Neural cell (in vitro differentiated cells): ENCODE measurements around the gene ERCC5. TPM values are rescaled to one million over a fixed set of nuclear protein-coding genes. Genes with fewer than 3 reads are reported as not detected.

Source experiments
- H2AFZ ChIP-seq: fragments of 200-600, 300-800 bp; sonication (generic), shearing (Covaris generic); 2 replicates; pipeline ENCODE4 v1.6.0; 2014; ENCODE audit warnings: low read depth, mild to moderate bottlenecking, antibody characterized with exemption, low read length, moderate library complexity
- H3F3A ChIP-seq: fragments of 200-600 bp; shearing (Covaris generic); 2 replicates; pipeline ENCODE4 v1.6.1; 2016; ENCODE audit warnings: mild to moderate bottlenecking, moderate library complexity, mixed read lengths, antibody characterized with exemption, low read length; ENCODE audit not compliant: insufficient read depth, poor library complexity, severe bottlenecking
- H3K27ac ChIP-seq: fragments of 200-600, 300-800 bp; sonication (generic), shearing (Covaris generic); 2 replicates; pipeline ENCODE4 v1.5.1; 2014; ENCODE audit warnings: mild to moderate bottlenecking, low read length, moderate library complexity
- H3K27me3 ChIP-seq: fragments of 300-800, 200-600 bp; sonication (generic), shearing (Covaris generic); 2 replicates; pipeline ENCODE4 v1.6.0; 2014; ENCODE audit warnings: mild to moderate bottlenecking, low read depth, low read length, moderate library complexity; ENCODE audit not compliant: insufficient read depth
- H3K36me3 ChIP-seq: fragments of 300-800, 200-600 bp; sonication (generic), shearing (Covaris generic); 2 replicates; pipeline ENCODE4 v1.5.1; 2014; ENCODE audit warnings: mild to moderate bottlenecking, antibody characterized with exemption, low read length, moderate library complexity; ENCODE audit not compliant: insufficient read depth
- H3K4me2 ChIP-seq: fragments of 300-800, 200-600 bp; sonication (generic), shearing (Covaris generic); 2 replicates; pipeline ENCODE4 v1.6.0; 2014; ENCODE audit warnings: mild to moderate bottlenecking, low read length
- H3K4me3 ChIP-seq: fragments of 300-800, 200-600 bp; sonication (generic), shearing (Covaris generic); 2 replicates; pipeline ENCODE4 v1.5.1; 2014; ENCODE audit warnings: mild to moderate bottlenecking, low read length, moderate library complexity
- H3K79me2 ChIP-seq: fragments of 200-600 bp; shearing (Covaris generic); replicated peaks from 2 replicates; pipeline ENCODE4 v1.6.0; 2014; ENCODE audit warnings: mild to moderate bottlenecking, low read length, moderate library complexity; ENCODE audit not compliant: insufficient read depth
- H3K9ac ChIP-seq: fragments of 300-800, 200-600 bp; sonication (generic), shearing (Covaris generic); 2 replicates; pipeline ENCODE4 v1.6.1; 2016; ENCODE audit warnings: mild to moderate bottlenecking, low read length, mixed read lengths
- H3K9me2 ChIP-seq: fragments of 200-600 bp; shearing (Covaris generic); 2 replicates; pipeline ENCODE4 v1.6.1; 2016; ENCODE audit warnings: mild to moderate bottlenecking, low read length, mixed read lengths; ENCODE audit not compliant: insufficient read depth
- H3K9me3 ChIP-seq: fragments of 200-600, 300-800 bp; sonication (generic), shearing (Covaris generic); 2 replicates; pipeline ENCODE4 v1.6.1; 2016; ENCODE audit warnings: mild to moderate bottlenecking, mixed run types, low read length, moderate library complexity, mixed read lengths
- H4K20me1 ChIP-seq: fragments of 200-600 bp; shearing (Covaris generic); 2 replicates; pipeline ENCODE4 v1.6.1; 2016; ENCODE audit warnings: mild to moderate bottlenecking, mixed run types; ENCODE audit not compliant: insufficient read depth
- CTCF ChIP-seq: fragments of 450-650 bp; IDR thresholded peaks from 2 replicates; pipeline ENCODE4 v1.5.1; 2014; ENCODE audit warnings: antibody characterized with exemption, mild to moderate bottlenecking, moderate library complexity; ENCODE audit not compliant: poor library complexity, severe bottlenecking
- EP300 ChIP-seq: fragments of 450-650 bp; conservative IDR thresholded peaks from 2 replicates; pipeline ENCODE4 v1.6.1; 2014; ENCODE audit warnings: antibody characterized with exemption, mild to moderate bottlenecking, moderate library complexity; ENCODE audit not compliant: poor library complexity, severe bottlenecking
- EZH2 ChIP-seq: fragments of 200-600, 300-800 bp; shearing (Covaris generic), sonication (generic); IDR thresholded peaks from 2 replicates; pipeline ENCODE4 v1.6.1; 2014; ENCODE audit warnings: antibody characterized with exemption, low read length, borderline replicate concordance, mild to moderate bottlenecking; ENCODE audit not compliant: insufficient read depth, poor library complexity, severe bottlenecking
- MXI1 ChIP-seq: fragments of 450-650 bp; conservative IDR thresholded peaks from 2 replicates; pipeline ENCODE4 v1.6.1; 2014; ENCODE audit warnings: antibody characterized with exemption, mild to moderate bottlenecking; ENCODE audit not compliant: poor library complexity, severe bottlenecking
- POLR2AphosphoS5 ChIP-seq: IDR thresholded peaks from 2 replicates; pipeline ENCODE4 v1.6.1; 2012
- RAD21 ChIP-seq: fragments of 450-650 bp; conservative IDR thresholded peaks from 2 replicates; pipeline ENCODE4 v1.6.1; 2014; ENCODE audit warnings: antibody characterized with exemption, mild to moderate bottlenecking, moderate library complexity
- REST ChIP-seq: IDR thresholded peaks from 2 replicates; pipeline ENCODE4 v1.6.1; 2012; ENCODE audit warnings: borderline replicate concordance
- SMC3 ChIP-seq: fragments of 450-650 bp; conservative IDR thresholded peaks from 2 replicates; pipeline ENCODE4 v1.6.1; 2014; ENCODE audit warnings: antibody characterized with exemption, mild to moderate bottlenecking, moderate library complexity; ENCODE audit not compliant: poor library complexity
- TAF1 ChIP-seq: IDR thresholded peaks from 2 replicates; pipeline ENCODE4 v1.6.1; 2012; ENCODE audit warnings: low read depth
- polyA plus RNA-seq: library from polyadenylated mRNA; depleted of rRNA; stranded (reverse); fragments of >200 nt; gene quantifications from 2 replicates; pipeline ENCODE4 v1.2.3, GENCODE V29; 2014

Gene ERCC5
- polyA plus RNA-seq, 1 donor from 2014 or later = 67.5 TPM

- Histone ChIP-seq H3K27me3 (no peaks in the 10 kb centered on the region), H3K4me3 (no peak overlapping the region), H3K9me2 (no peaks in the 10 kb centered on the region), H3K36me3 (no peaks in the 10 kb centered on the region), H3K9me3 (no peaks in the 10 kb centered on the region), H2AFZ (no peak overlapping the region), H3F3A (no peaks in the 10 kb centered on the region), H3K79me2 (no peaks in the 10 kb centered on the region), H3K4me2 (no peak overlapping the region), H4K20me1 (no peaks in the 10 kb centered on the region), H3K27ac (no peak overlapping the region), H3K9ac (no peak overlapping the region)
- no peak for TF ChIP-seq EZH2
- no peak for TF ChIP-seq RAD21
- TF ChIP-seq REST = no peak
- no peak for TF ChIP-seq POLR2AphosphoS5
- TF ChIP-seq MXI1 = no peak
- no peak for TF ChIP-seq EP300
- TF ChIP-seq CTCF = no peak
- no peak for TF ChIP-seq TAF1
- no peak for TF ChIP-seq SMC3
Measured at GRCh38 chr13:102825400-102825799, 20.4 kb upstream of the ERCC5 start.

GRCh38 chr13:102825921-102826706 is 19.7 kb upstream of the ERCC5 start:
- Histone ChIP-seq H3K27me3 (no peaks in the 10 kb centered on the region), H2AFZ (no peak overlapping the region), H3K9me3 (no peaks in the 10 kb centered on the region), H3K4me3 (no peak overlapping the region), H3K4me2 (no peak overlapping the region), H3K27ac (no peak overlapping the region), H3K79me2 (no peaks in the 10 kb centered on the region), H3K9me2 (no peaks in the 10 kb centered on the region), H3K36me3 (no peaks in the 10 kb centered on the region), H3F3A (no peaks in the 10 kb centered on the region), H3K9ac (no peak overlapping the region), H4K20me1 (no peaks in the 10 kb centered on the region)
- TF ChIP-seq SMC3 (no peak), TAF1 (no peak), MXI1 (no peak), REST (no peak), EZH2 (no peak), RAD21 (no peak), POLR2AphosphoS5 (no peak), EP300 (no peak), CTCF (no peak)
